CD4-positive, alpha-beta T cell treated with Interleukin-12 subunit alpha and Interleukin-12 subunit beta, for 1 hour (primary cell): ENCODE data around the gene MCHR1.

Source experiments
- DNase-seq: peaks from one replicate; pipeline ENCODE4 v3.0.0-alpha.2; 2020

MCHR1 gene

GRCh38 chr22:40727964-40728615 lies 48.8 kb downstream of the MCHR1 start:
- no peak for DNase-seq

GRCh38 chr22:40728731-40729189 lies 49.5 kb downstream of the MCHR1 start:
- peak; percentile 68 for DNase-seq

- no peak for DNase-seq
Observed at GRCh38 chr22:40729284-40729683, 50.0 kb downstream of the MCHR1 start.
